Stimulated activated naive CD8-positive, alpha-beta T cell treated with anti-CD3 and anti-CD28 coated beads, Interleukin-15, Interleukin-2, amounts not matched to agents 100 ng/mL and 50 ng/mL, for 24 hours (primary cell): ENCODE measurements around the gene MTX1.
A peak's percentile ranks its signal among the peaks of the same experiment; 100 is the strongest.

Source experiments
- H3K27ac Mint-ChIP-seq: one replicate; pipeline ENCODE4 v1.8.0; 2021; ENCODE audit warnings: mild to moderate bottlenecking, mixed read lengths
- H3K27me3 Mint-ChIP-seq: one replicate; pipeline ENCODE4 v1.8.0; 2021; ENCODE audit warnings: mixed read lengths
- H3K36me3 Mint-ChIP-seq: one replicate; pipeline ENCODE4 v1.8.0; 2021; ENCODE audit warnings: low read depth, mixed read lengths
- H3K4me1 Mint-ChIP-seq: one replicate; pipeline ENCODE4 v1.8.0; 2021; ENCODE audit warnings: low read depth, mixed read lengths
- H3K4me3 Mint-ChIP-seq: one replicate; pipeline ENCODE4 v1.8.0; 2021; ENCODE audit warnings: mild to moderate bottlenecking, mixed read lengths
- H3K9me3 Mint-ChIP-seq: one replicate; pipeline ENCODE4 v1.8.0; 2021; ENCODE audit warnings: mixed read lengths

Gene MTX1

DNA sequence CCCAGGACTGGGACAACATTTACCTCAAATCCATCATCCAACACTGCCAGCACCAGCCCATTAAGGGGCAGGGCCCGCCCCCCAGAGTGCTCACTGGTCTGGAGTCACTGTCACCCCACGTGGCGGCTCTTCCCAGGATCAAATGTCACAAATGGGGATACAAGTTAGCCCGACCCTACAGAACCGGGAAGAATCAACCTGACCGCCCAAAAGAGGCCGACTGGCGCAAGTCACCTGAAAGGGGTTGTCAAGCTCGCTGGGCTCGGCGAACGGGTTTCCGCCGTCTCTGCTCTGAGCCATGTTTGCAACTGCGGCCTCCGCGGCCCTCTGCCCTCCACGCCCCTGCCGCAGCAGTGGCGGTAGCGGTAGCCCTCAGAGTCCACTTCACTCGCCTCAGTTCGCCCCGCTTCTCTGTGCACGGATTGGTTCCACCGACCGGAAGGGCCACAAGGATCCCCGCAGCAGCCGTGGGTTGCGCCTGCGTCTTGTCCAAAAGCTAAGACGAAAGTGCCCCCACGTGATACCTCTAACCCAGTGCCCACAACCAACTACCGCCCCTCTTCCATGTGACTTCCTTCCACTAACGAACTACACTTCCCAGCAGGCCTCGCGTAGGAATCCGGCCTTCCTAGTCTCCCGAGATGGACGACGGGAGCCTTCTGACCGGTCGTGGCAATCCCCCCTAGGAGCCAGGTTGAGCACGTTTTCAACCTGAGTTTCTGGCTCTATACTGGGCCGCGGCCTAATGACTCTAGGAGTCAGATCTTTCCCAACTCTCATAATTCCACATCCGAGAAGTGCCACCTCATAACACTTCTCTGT is 53.6 kb downstream of the MTX1 start, which contains the start of gene SCAMP3:
Gene SCAMP3, minus strand, starts transcription at position 509 of the 822 bp plus-strand sequence. Its CDS starts 209 bp downstream, at position 300.
- no peaks in the 10 kb centered on the region for H3K9me3 Mint-ChIP-seq
- H3K36me3 Mint-ChIP-seq = peaks cover 82% of the 10 kb centered on the region

DNA sequence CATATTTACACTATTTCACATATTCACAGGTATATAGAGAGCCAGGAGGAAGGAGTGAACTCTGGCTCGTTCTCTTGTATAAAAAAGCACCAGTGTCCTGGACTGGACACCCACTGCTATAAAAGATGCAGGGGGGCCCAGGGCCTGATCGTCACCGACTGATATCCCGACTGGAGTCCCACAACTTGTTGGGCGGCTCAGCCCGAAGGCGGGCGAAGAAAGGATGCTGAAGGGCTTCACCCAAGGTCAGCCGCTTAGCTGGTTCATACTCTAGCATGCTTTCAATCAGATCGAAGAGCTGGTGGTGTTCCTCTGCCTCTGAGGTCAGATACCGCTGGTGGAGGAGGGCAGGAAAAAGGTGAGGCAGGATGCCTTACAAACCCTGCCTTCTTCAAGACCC is 54.6 kb downstream of the MTX1 start:
- peak overlapping the region; percentile 94 for H3K27ac Mint-ChIP-seq
- no peaks in the 10 kb centered on the region for H3K9me3 Mint-ChIP-seq
- no peaks in the 10 kb centered on the region for H3K27me3 Mint-ChIP-seq
- H3K4me1 Mint-ChIP-seq = peaks cover 40% of the 10 kb centered on the region
- peak overlapping the region; percentile 1 for H3K4me3 Mint-ChIP-seq
- peaks cover 84% of the 10 kb centered on the region for H3K36me3 Mint-ChIP-seq

More for the DNA sequence above, 53.6 kb downstream of the MTX1 start, which contains the start of gene SCAMP3:
- H3K27me3 Mint-ChIP-seq = no peaks in the 10 kb centered on the region
- H3K4me1 Mint-ChIP-seq = peaks cover 40% of the 10 kb centered on the region
- H3K27ac Mint-ChIP-seq = peak within 1 kb of the TSS; percentile 94
- peak within 1 kb of the TSS; percentile 90 for H3K4me3 Mint-ChIP-seq
